Thoracic aorta (tissue), 2 donors: ENCODE data around the gene CCDC183. TPM values are rescaled to one million over a fixed set of nuclear protein-coding genes. Genes with fewer than 3 reads are reported as not detected.

ENCODE experiments used
- ATAC-seq: fragments of 150-250 bp; one replicate; pipeline ENCODE4 v1.8.0; 2017; ENCODE audit warnings: low read depth; ENCODE audit not compliant: insufficient number of reproducible peaks, low FRiP score
- DNase-seq: peaks from one replicate; pipeline ENCODE4 v3.0.0-alpha.2; 2020; ENCODE audit warnings: low spot score
- H3K27ac ChIP-seq, 2 donors: fragments of 200-600 bp; sonication (generic); 1 replicate in 1 of 2; 2 replicates in 1 of 2; pipeline ENCODE4 v1.5.1; 2016; ENCODE audit warnings: mild to moderate bottlenecking in 2 of 2, moderate library complexity in 2 of 2
- H3K27me3 ChIP-seq: fragments of 200-600 bp; sonication (generic); replicated peaks from 2 replicates; pipeline ENCODE4 v1.6.0; 2016; ENCODE audit warnings: mild to moderate bottlenecking; ENCODE audit not compliant: insufficient read depth
- H3K36me3 ChIP-seq: fragments of 200-600 bp; sonication (generic); one replicate; pipeline ENCODE4 v1.5.1; 2016
- H3K4me1 ChIP-seq, 2 donors: fragments of 200-600 bp; sonication (generic); 1 replicate in 1 of 2; 2 replicates in 1 of 2; pipeline versions ENCODE4 v1.5.1 to v1.6.0; 2016; ENCODE audit warnings: low read depth in 2 of 2, mild to moderate bottlenecking in 1 of 2; ENCODE audit not compliant: control insufficient read depth in 1 of 2
- H3K4me3 ChIP-seq: fragments of 200-600 bp; sonication (generic); 2 replicates; pipeline ENCODE4 v1.5.1; 2016; ENCODE audit warnings: mild to moderate bottlenecking
- H3K9me3 ChIP-seq: fragments of 200-600 bp; sonication (generic); 2 replicates; pipeline ENCODE4 v1.5.1; 2016
- total RNA-seq, 2 donors: library from RNA; depleted of rRNA; stranded (reverse); fragments of >200 nt; gene quantifications; one replicate each; pipeline versions ENCODE4 v1.1.0 to v1.2.3, GENCODE V29; 2016
- TF ChIP-seq, protein P1 (sequence below): fragments of 200-600 bp; sonication (generic); IDR thresholded peaks from one replicate; pipeline ENCODE4 v1.5.1; 2019; ENCODE audit warnings: antibody characterized with exemption

CCDC183 gene
- total RNA-seq, 2 donors from 2014 or later, result 0.68 to 0.71 TPM

- no peaks in the 10 kb centered on the region for H3K36me3 ChIP-seq
- H3K27ac ChIP-seq, result no peak overlapping the region
- TF ChIP-seq, protein P1, sequence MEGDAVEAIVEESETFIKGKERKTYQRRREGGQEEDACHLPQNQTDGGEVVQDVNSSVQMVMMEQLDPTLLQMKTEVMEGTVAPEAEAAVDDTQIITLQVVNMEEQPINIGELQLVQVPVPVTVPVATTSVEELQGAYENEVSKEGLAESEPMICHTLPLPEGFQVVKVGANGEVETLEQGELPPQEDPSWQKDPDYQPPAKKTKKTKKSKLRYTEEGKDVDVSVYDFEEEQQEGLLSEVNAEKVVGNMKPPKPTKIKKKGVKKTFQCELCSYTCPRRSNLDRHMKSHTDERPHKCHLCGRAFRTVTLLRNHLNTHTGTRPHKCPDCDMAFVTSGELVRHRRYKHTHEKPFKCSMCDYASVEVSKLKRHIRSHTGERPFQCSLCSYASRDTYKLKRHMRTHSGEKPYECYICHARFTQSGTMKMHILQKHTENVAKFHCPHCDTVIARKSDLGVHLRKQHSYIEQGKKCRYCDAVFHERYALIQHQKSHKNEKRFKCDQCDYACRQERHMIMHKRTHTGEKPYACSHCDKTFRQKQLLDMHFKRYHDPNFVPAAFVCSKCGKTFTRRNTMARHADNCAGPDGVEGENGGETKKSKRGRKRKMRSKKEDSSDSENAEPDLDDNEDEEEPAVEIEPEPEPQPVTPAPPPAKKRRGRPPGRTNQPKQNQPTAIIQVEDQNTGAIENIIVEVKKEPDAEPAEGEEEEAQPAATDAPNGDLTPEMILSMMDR, result no peak
- ATAC-seq (no peak), DNase-seq (no peak)
- no peaks in the 10 kb centered on the region for H3K27me3 ChIP-seq
- H3K4me1 ChIP-seq, result no peaks in the 10 kb centered on the region
- H3K9me3 ChIP-seq, result peaks cover 6% of the 10 kb centered on the region
- H3K4me3 ChIP-seq, result no peak overlapping the region
These were observed 24.2 kb upstream of the CCDC183 start for GRCh38 chr9:136771907-136772415.

DNA sequence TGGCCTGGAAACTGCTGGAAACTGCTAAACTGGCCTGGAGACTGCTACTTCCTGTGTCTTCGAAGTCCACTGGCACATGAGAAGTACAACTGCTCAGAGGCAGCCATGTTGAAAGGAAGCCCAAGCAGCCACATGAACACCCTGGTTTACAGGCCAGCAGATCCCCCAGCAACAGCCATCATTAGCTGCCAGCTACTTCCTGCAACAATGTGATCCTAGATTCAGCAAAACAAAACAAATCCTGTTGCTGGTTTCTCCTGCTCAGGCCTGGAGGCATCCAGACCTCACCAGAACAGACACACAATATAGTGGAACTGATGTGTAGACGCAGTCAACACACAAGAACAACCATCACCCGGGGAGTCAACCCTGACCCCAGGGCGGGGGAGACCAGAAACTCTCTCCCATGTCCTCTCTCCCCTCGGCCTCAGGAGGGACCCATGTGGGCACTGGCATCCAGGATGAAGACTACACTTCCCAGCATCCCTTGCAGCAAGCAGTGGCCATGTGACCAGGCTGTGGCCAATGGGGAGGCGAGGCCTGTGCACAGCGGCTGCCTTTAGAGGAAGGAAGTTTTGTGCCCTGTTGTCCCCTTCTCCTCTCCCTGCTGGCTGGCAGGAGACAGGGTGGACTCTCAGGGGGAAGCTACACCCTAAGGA lies 22.6 kb upstream of the CCDC183 start:
- Histone ChIP-seq H3K9me3 (peaks cover 6% of the 10 kb centered on the region), H3K36me3 (no peaks in the 10 kb centered on the region), H3K4me3 (no peak overlapping the region), H3K4me1 (no peaks in the 10 kb centered on the region), H3K27me3 (no peaks in the 10 kb centered on the region), H3K27ac (no peak overlapping the region)
- no peak for DNase-seq
- TF ChIP-seq, protein P1, result no peak
- ATAC-seq, result no peak

DNA sequence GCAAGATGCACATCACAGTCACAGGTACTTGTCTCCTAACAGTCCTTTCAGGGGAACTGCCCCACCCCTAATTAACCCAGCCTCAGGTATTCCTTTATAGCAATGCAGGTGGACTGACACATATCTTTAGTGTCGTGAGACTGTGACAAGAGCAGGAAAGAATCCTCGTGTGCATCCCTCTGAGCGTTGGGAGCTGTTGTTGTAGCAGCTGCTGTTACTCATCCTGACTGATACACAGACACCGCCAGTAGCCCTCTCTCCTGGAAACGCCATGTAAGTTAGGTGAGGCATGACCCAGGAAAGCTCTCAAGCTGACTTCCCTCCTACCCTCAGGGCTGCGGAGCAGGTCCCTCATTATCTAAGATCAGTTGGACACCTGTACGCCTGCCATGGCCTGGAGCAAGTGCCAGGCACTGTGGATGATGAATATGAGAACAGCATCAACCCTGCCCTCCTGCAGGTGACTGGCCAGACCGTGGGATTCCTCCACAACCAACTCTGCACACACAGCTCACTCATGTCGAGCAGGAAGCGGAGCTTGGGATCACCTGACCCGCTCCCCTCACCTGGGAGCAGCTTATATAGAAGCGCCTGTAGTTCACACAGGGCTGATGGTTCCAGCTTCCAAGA lies 21.6 kb upstream of the CCDC183 start:
- H3K4me3 ChIP-seq, result no peak overlapping the region
- no peak for DNase-seq

GRCh38 chr9:136775191-136775590 lies 20.9 kb upstream of the CCDC183 start:
- no peaks in the 10 kb centered on the region for H3K27me3 ChIP-seq
- TF ChIP-seq, protein P1, result no peak

More for the DNA sequence above, 21.6 kb upstream of the CCDC183 start:
- no peaks in the 10 kb centered on the region for H3K27me3 ChIP-seq
- TF ChIP-seq, protein P1, result no peak
- H3K27ac ChIP-seq, result no peak overlapping the region
- no peak for ATAC-seq
- no peaks in the 10 kb centered on the region for H3K36me3 ChIP-seq
- H3K9me3 ChIP-seq, result peaks cover 6% of the 10 kb centered on the region
- no peaks in the 10 kb centered on the region for H3K4me1 ChIP-seq

DNA sequence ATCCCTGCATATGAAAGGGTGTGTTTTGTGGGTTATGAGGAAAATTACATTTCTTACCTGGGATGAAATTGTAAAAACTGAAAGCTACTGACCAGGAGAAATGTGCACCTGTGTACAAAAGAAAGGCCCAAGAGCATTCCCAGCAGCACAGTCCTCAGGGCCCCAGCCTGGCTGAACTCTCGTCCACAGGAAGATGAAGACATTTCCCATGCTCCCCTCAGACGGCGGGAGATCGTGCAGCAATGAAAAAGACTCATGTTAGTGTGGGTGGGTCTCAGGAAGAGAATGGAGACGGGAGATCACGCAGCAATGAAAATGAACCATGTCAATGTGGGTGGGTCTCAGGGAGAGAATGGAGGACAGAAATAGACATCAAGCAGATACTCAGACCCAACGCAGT lies 19.2 kb upstream of the CCDC183 start:
- Histone ChIP-seq H3K4me3 (no peak overlapping the region), H3K27me3 (no peaks in the 10 kb centered on the region), H3K36me3 (no peaks in the 10 kb centered on the region), H3K9me3 (peaks cover 6% of the 10 kb centered on the region), H3K27ac (no peak overlapping the region), H3K4me1 (no peaks in the 10 kb centered on the region)
- DNase-seq (no peak), ATAC-seq (no peak)
- TF ChIP-seq, protein P1, result no peak

More at GRCh38 chr9:136775191-136775590, 20.9 kb upstream of the CCDC183 start:
- H3K27ac ChIP-seq, result no peak overlapping the region
- no peaks in the 10 kb centered on the region for H3K4me1 ChIP-seq
- DNase-seq (no peak), ATAC-seq (no peak)
- H3K4me3 ChIP-seq, result no peak overlapping the region
- H3K9me3 ChIP-seq, result peaks cover 6% of the 10 kb centered on the region
- H3K36me3 ChIP-seq, result no peaks in the 10 kb centered on the region
